HepG2 (cell line): ENCODE results near the gene MATK. TPM values are rescaled to one million over a fixed set of nuclear protein-coding genes. Genes with fewer than 3 reads are reported as not detected.

Experiments
- ARID5B ChIP-seq: IDR thresholded peaks from 2 replicates; pipeline ENCODE4 v1.4.0; 2020; ENCODE audit warnings: mild to moderate bottlenecking, missing genetic modification reagents
- BHLHE40 ChIP-seq: IDR thresholded peaks from 2 replicates; pipeline ENCODE4 v1.6.1; 2011; ENCODE audit warnings: low read length, improper control_type of control experiment
- CENPT ChIP-seq: sonication (generic); formaldehyde crosslinking; IDR thresholded peaks from 2 replicates; pipeline ENCODE4 v1.8.0; 2022; ENCODE audit warnings: low read depth, mild to moderate bottlenecking, moderate library complexity, missing genetic modification reagents
- HMGA1 ChIP-seq: sonication (generic); formaldehyde crosslinking; conservative IDR thresholded peaks from 2 replicates; pipeline ENCODE4 v1.4.0; 2020; ENCODE audit warnings: missing genetic modification reagents
- POGK ChIP-seq: sonication (generic); formaldehyde crosslinking; conservative IDR thresholded peaks from 2 replicates; pipeline ENCODE4 v1.8.0; 2022; ENCODE audit warnings: mild to moderate bottlenecking, moderate library complexity, missing genetic modification reagents
- POLR2AphosphoS2 ChIP-seq: IDR thresholded peaks from 2 replicates; pipeline ENCODE4 v1.6.1; 2011; ENCODE audit warnings: low read depth, low read length, improper control_type of control experiment
- SCMH1 ChIP-seq: sonication (generic); formaldehyde crosslinking; IDR thresholded peaks from 2 replicates; pipeline ENCODE4 v1.9.0; 2021; ENCODE audit warnings: missing genetic modification reagents, mild to moderate bottlenecking, borderline replicate concordance
- STAT6 ChIP-seq: sonication (generic); formaldehyde crosslinking; IDR thresholded peaks from 2 replicates; pipeline ENCODE4 v1.4.0; 2020; ENCODE audit warnings: missing genetic modification reagents, mild to moderate bottlenecking, borderline replicate concordance
- ZBED4 ChIP-seq: sonication (generic); formaldehyde crosslinking; IDR thresholded peaks from 2 replicates; pipeline ENCODE4 v1.4.0; 2020; ENCODE audit warnings: missing genetic modification reagents, borderline replicate concordance
- ZBTB20 ChIP-seq: sonication (generic); formaldehyde crosslinking; IDR thresholded peaks from 2 replicates; pipeline ENCODE4 v1.8.1; 2023; ENCODE audit warnings: missing genetic modification reagents, low read depth, mild to moderate bottlenecking, borderline replicate concordance
- ZNF234 ChIP-seq: sonication (generic); formaldehyde crosslinking; conservative IDR thresholded peaks from 2 replicates; pipeline ENCODE4 v1.5.1; 2020; ENCODE audit warnings: mild to moderate bottlenecking, missing genetic modification reagents
- ZNF580 ChIP-seq: IDR thresholded peaks from 2 replicates; pipeline ENCODE4 v1.6.1; 2016; ENCODE audit warnings: low read depth, borderline replicate concordance
- ZNF790 ChIP-seq: sonication (generic); formaldehyde crosslinking; IDR thresholded peaks from 2 replicates; pipeline ENCODE4 v1.8.0; 2022; ENCODE audit warnings: missing genetic modification reagents, mild to moderate bottlenecking, borderline replicate concordance
- ZZZ3 ChIP-seq: sonication (generic); formaldehyde crosslinking; IDR thresholded peaks from 2 replicates; pipeline ENCODE4 v1.4.0; 2020; ENCODE audit warnings: missing genetic modification reagents, mild to moderate bottlenecking, borderline replicate concordance
- polyA plus RNA-seq, 8 experiments: library from polyadenylated mRNA; depleted of rRNA in 3 of 8; stranded (reverse) in 7 of 8; unstranded in 1 of 8; fragments of >200 nt; fragmentation: Illumina TruSeq in 4 of 8; extraction: Trizol in 4 of 8; gene quantifications; 2 replicates each; pipeline versions ENCODE4 v1.2.1 to v1.2.3, GENCODE V29; 2011 to 2016; ENCODE audit warnings: low read depth in 4 of 8, missing spikeins in 1 of 8, mixed read lengths in 1 of 8; ENCODE audit not compliant: insufficient read depth in 1 of 8
- total RNA-seq, 5 experiments: library from RNA; depleted of rRNA; stranded (reverse); fragments of >200 nt; fragmentation: Illumina TruSeq; extraction: Trizol; gene quantifications; 2 replicates each; pipeline ENCODE4 v1.2.3, GENCODE V29; 2016; ENCODE audit warnings: low read depth in 1 of 5

Gene MATK
- total and polyA plus RNA-seq, 2 of the 13 experiments (the other 11 are each of a cell fraction or from before 2014, with no cell fraction given): 0.09 TPM; not detected in 1

- TF ChIP-seq ZBED4 (CRISPR knock-in tag): no peak
- peak; percentile 76; the same call in 1 of the 2 replicates for TF ChIP-seq ZBTB20 (CRISPR knock-in tag)
- TF ChIP-seq CENPT (CRISPR knock-in tag): no peak
- no peak for TF ChIP-seq SCMH1 (CRISPR knock-in tag)
- TF ChIP-seq POLR2AphosphoS2: peak; percentile 81; the same call in 1 of the 2 replicates
- no peak for TF ChIP-seq ZZZ3 (CRISPR knock-in tag)
- no peak for TF ChIP-seq ZNF234 (CRISPR knock-in tag)
- 0 out of 2 replicates have a peak, but pooled peaks have one; percentile 26 for TF ChIP-seq STAT6 (CRISPR knock-in tag)
- TF ChIP-seq POGK (CRISPR knock-in tag): no peak
- TF ChIP-seq ZNF580 (CRISPR knock-in tag): peak; percentile 32; the same call in 1 of the 2 replicates
- TF ChIP-seq ZNF790: no peak
- no peak; the same call in 1 of the 2 replicates for TF ChIP-seq ARID5B (CRISPR knock-in tag)
- peak; percentile 83 for TF ChIP-seq BHLHE40
- TF ChIP-seq HMGA1 (CRISPR knock-in tag): no peak
These were observed 23.4 kb downstream of the MATK start, which contains the start of gene MRPL54 (continued) for GRCh38 chr19:3762501-3763459.
